Epithelial cell of alveolus of lung (primary cell): ENCODE measurements around the gene EIF1AD. TPM values are rescaled to one million over a fixed set of nuclear protein-coding genes. Genes with fewer than 3 reads are reported as not detected.

Source experiments
- total RNA-seq: library from RNA; depleted of rRNA; stranded (reverse); fragments of >200 nt; gene quantifications from 2 replicates; pipeline ENCODE4 v1.2.1, GENCODE V29; 2015

The EIF1AD gene
- 17.3 and 33.9 TPM in 2 replicates for total RNA-seq

GRCh38 chr11:66001942-66002647 is at the start of gene EIF1AD, which contains the start of gene BANF1:
Gene EIF1AD (minus strand): TSS chr11:66002157. CDS start chr11:66000389, 1,768 bp downstream.
Gene BANF1 (plus strand): TSS chr11:66002503. CDS start chr11:66003251, 748 bp downstream.

GRCh38 chr11:66048547-66049323 is 46.8 kb upstream of the EIF1AD start, which contains the start of gene GAL3ST3:
Gene GAL3ST3 (minus strand): TSS chr11:66049161. CDS start chr11:66045415, 3,746 bp downstream.

GRCh38 chr11:66026017-66026529 is 24.1 kb upstream of the EIF1AD start, which contains the start of gene CATSPER1:
Gene CATSPER1 (minus strand): TSS chr11:66026479. CDS start chr11:66026379, 100 bp downstream.

GRCh38 chr11:66011785-66012303 is 9.9 kb upstream of the EIF1AD start, which contains the start of gene CST6:
Gene CST6 (plus strand): TSS chr11:66012008. CDS start chr11:66012045, 37 bp downstream.

GRCh38 chr11:65961267-65962140 is 40.5 kb downstream of the EIF1AD start, which contains the start of gene SART1:
Gene SART1 (plus strand): TSS chr11:65961734. CDS start chr11:65961781, 47 bp downstream.

Other genes with a start within 250 kb of the EIF1AD start
- gene AP5B1, start 221.2 kb downstream of the EIF1AD start, total RNA-seq = 11.0 and 24.5 TPM in 2 replicates
- under 0.01 TPM in 1 of 2 replicates, not detected in the other for gene OVOL1, start 215.1 kb downstream of the EIF1AD start, total RNA-seq
- gene SNX32, start 168.2 kb downstream of the EIF1AD start, total RNA-seq = 0.13 and 3.1 TPM in 2 replicates
- gene CFL1, start 144.0 kb downstream of the EIF1AD start, total RNA-seq = 940 and 1,907 TPM in 2 replicates
- 38.3 and 43.1 TPM in 2 replicates for gene MUS81, start 141.7 kb downstream of the EIF1AD start, total RNA-seq
- gene EFEMP2, start 129.4 kb downstream of the EIF1AD start, total RNA-seq = 127 and 206 TPM in 2 replicates
- not detected in 2 replicates for gene CTSW, start 122.3 kb downstream of the EIF1AD start, total RNA-seq
- 122 and 222 TPM in 2 replicates for gene FIBP, start 113.7 kb downstream of the EIF1AD start, total RNA-seq
- 138 and 155 TPM in 2 replicates for gene CCDC85B, start 111.5 kb downstream of the EIF1AD start, total RNA-seq
- gene FOSL1, start 101.8 kb downstream of the EIF1AD start, total RNA-seq = 26.8 and 88.8 TPM in 2 replicates
- gene C11orf68, start 83.1 kb downstream of the EIF1AD start, total RNA-seq = 20.0 and 36.6 TPM in 2 replicates
- 125 and 209 TPM in 2 replicates for gene DRAP1, start 82.7 kb downstream of the EIF1AD start, total RNA-seq
- gene TSGA10IP, start 56.7 kb downstream of the EIF1AD start, total RNA-seq = not detected in 2 replicates
- 27.7 and 41.0 TPM in 2 replicates for gene SART1, start 40.4 kb downstream of the EIF1AD start, total RNA-seq
- 49.9 and 112 TPM in 2 replicates for gene BANF1, start 346 bp upstream of the EIF1AD start, total RNA-seq
- 22.1 TPM in 1 of 2 replicates, not detected in the other for gene CST6, start 9.9 kb upstream of the EIF1AD start, total RNA-seq
- gene CATSPER1, start 24.3 kb upstream of the EIF1AD start, total RNA-seq = not detected in 2 replicates
- gene GAL3ST3, start 47.0 kb upstream of the EIF1AD start, total RNA-seq = 0.91 and 1.8 TPM in 2 replicates
- gene SF3B2, start 50.2 kb upstream of the EIF1AD start, total RNA-seq = 157 and 172 TPM in 2 replicates
- 22.9 and 26.6 TPM in 2 replicates for gene PACS1, start 68.1 kb upstream of the EIF1AD start, total RNA-seq